IPS-18c (cell line): ENCODE measurements around the gene FKBP5.
"Not testable (repeated sequence)": the region's sequence is repeated elsewhere in the genome, so short reads cannot be mapped to it uniquely, and the experiment has no call there.

Experiments used
- H3K4me3 ChIP-seq: 2 replicates; pipeline ENCODE4 v1.7.0; 2013; ENCODE audit warnings: low read depth, mild to moderate bottlenecking, low read length, moderate library complexity; ENCODE audit not compliant: insufficient read depth
- H3K9me3 ChIP-seq: one replicate; pipeline ENCODE4 v1.6.1; 2013; ENCODE audit warnings: mild to moderate bottlenecking, low read length, moderate library complexity; ENCODE audit not compliant: control insufficient read depth, insufficient read depth

Gene FKBP5

DNA sequence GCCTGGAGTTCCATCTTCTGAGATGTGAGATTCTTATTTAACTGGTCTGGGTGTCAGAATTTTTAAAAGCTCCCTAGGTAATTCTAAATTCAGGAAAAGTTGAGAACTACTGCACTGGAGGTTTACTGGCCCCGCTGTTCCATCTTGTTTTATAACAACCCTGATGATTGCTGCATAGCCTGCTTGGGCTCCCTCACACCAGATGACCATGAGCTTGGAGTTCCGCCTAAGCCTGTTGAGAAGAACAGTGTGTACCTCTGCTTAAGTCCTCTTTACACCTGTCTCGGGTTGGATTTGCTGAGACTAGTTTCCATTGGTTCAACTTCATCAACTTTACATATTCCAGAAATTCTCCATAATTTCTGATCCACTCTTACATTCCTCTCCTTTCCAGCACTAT is 77.9 kb downstream of the FKBP5 start:
- no peaks in the 10 kb centered on the region for H3K9me3 ChIP-seq

GRCh38 chr6:35609588-35609987 is 79.1 kb downstream of the FKBP5 start:
- H3K4me3 ChIP-seq = no peak overlapping the region
- no peaks in the 10 kb centered on the region for H3K9me3 ChIP-seq

More for the DNA sequence above, 77.9 kb downstream of the FKBP5 start:
- H3K4me3 ChIP-seq = no peak overlapping the region

GRCh38 chr6:35607517-35608233 is 81.0 kb downstream of the FKBP5 start:
- Histone ChIP-seq H3K9me3 (no peaks in the 10 kb centered on the region), H3K4me3 (no peak overlapping the region)

- H3K4me3 ChIP-seq = no peak overlapping the region
Observed at GRCh38 chr6:35605600-35605999, 83.1 kb downstream of the FKBP5 start.

GRCh38 chr6:35603326-35604202 is 85.2 kb downstream of the FKBP5 start:
- no peak overlapping the region for H3K4me3 ChIP-seq
- H3K9me3 ChIP-seq = no peaks in the 10 kb centered on the region

More at GRCh38 chr6:35605600-35605999, 83.1 kb downstream of the FKBP5 start:
- H3K9me3 ChIP-seq = no peaks in the 10 kb centered on the region

DNA sequence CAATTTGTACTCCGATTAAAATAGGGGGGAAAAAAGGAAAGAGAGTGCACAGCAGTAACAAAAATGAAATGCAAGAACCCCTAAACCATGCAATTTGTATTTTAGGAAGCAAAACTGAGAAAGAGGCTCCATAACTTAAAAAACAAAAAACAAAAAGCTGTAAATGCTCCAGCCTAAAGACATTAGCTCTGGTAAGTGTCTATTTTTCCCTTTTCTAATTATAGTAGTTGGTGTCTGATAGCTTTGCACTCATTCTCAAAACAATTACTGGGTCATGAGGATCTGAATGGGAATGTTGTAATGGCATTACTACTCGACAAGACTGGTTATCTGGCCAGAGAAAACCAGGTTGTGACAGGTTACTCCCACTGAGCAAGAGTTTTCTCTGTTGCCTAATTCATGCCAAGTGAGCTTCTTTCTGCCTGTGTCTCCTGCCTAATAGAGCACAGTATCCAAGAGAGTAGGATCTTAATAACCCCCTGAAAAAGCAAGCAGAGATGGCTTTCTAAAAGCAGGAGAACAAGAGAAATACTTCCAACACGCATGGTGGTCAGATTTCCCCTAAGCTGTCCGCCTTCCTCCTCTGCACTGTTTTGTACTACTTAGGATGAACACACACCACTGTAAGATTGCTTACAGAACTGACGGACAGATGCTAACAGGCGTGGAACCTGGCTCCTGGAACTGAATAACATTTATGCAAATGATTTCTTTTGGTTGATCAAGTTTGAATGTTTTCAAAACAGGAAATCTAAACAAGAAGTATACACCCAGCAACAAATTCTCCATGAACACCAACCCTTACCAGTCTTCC is 86.4 kb downstream of the FKBP5 start:
- Histone ChIP-seq H3K4me3 (no peak overlapping the region), H3K9me3 (no peaks in the 10 kb centered on the region)

DNA sequence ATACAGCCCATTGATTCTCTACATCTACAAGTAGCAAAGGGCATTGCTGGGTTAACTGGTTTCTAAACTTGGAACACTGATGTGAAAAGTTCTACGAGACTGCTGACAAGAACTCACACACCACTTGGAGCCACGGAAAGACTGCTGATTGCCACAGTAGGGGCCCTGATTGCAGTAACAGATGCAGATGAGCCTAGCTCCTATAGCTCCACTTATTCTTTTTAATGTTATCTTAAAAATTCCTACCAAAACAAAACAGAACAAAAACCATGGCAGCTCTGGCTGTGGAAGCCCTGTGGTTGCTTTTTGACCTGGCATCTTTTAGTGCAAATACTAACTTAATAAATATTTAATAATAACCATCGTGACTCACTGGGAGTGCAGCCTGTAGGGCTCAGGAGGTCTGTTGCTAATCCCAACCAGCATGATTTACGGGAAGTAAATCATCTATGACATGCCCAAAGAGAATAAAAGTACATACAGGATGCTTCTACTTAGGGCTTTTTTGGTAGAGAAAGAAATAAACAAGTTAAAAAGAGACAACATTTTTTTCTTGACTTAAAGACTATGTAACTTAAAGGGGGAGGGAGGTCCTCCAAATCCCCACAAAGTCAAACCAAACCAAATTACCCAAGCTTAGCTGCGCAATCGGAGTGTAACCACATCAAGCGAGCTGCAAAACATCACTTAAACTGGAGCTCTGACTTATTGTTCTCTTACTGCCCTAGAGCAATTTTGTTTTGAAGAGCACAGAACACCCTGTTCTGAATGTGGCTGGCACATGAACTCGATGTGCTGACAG is 87.2 kb downstream of the FKBP5 start:
- no peaks in the 10 kb centered on the region for H3K9me3 ChIP-seq
- H3K4me3 ChIP-seq = no peak overlapping the region

DNA sequence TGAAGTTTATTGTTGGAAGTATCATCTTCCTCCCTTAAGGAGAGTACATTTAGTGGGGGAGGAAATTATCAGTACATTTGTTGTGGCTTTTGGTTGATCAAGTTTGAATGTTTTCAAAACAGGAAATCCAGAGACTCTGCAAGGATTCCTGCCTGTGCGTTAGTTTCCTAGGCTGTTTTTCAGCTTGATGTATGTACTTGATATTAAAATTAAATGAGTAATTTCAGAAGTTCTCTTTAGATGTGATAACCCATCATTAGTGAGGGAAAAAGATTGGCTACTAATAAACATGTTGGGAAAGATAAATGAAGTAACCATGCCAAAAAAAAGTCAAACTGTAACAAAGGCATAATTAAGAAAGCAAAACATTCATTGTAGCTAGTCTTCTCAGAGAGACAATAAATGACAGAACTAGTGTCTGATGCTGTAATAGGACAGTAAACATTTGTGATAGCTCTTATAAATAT is 88.0 kb downstream of the FKBP5 start:
- H3K4me3 ChIP-seq = no peak overlapping the region
- H3K9me3 ChIP-seq = no peaks in the 10 kb centered on the region

DNA sequence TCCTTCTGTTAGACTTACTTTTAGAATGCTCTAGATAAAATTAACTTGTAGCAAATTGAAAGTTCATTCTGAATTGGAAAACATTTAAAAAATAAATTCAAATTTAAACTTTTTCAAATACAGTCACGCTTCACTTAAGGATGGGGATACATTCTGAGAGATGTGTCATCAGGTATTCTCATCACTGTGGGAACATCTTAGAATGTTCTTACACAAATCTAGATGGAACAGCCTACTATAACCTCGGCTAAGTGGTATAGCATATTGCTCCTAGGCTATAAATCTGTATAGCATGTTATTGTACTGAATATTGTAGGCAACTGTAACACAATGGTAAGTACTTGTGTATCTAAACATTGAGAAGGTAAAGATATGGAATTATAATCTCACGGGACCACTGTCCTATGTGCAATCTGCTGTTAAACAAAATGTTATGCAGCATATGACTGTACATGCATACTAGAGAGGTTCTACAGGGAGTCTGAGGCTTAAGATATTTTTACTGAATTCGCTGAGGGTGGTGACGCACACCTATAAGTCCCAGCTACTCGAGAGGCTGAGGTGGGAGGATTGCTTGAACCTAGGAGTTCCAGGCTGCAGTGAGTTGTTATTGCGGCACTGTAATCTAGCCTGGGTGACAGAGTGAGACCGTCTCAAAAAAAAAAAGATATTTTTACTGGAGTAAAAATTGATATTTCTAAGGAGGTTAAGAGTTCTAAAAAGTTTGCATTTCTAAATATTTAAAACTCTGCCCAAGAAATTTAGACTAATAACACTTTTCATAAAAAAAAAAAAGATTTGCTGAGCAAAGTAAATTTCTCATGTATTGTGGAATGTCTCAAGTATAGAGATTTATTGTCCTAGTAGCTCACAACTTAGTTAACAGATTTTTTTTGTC is 88.7 kb downstream of the FKBP5 start:
- Histone ChIP-seq H3K4me3 (no peak overlapping the region), H3K9me3 (no peaks in the 10 kb centered on the region)

DNA sequence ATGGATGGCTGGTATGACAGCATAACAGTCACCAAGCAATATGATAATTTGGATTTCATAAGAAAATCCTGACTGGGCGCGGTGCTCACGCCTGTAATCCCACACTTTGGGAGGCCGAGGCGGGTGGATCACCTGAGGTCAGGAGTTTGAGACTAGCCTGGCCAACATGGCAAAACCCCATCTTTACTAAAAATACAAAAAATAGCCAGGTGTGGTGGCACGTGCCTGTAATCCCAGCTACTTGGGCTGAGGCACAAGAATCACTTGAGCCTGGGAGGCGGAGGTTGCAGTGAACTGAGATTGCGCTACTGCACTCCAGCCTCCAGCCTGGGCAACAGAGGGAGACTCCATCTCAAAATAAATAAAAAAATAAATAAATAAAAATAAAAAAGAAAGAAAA is 90.1 kb downstream of the FKBP5 start:
- not testable (repeated sequence) for H3K4me3 ChIP-seq, H3K9me3 ChIP-seq

DNA sequence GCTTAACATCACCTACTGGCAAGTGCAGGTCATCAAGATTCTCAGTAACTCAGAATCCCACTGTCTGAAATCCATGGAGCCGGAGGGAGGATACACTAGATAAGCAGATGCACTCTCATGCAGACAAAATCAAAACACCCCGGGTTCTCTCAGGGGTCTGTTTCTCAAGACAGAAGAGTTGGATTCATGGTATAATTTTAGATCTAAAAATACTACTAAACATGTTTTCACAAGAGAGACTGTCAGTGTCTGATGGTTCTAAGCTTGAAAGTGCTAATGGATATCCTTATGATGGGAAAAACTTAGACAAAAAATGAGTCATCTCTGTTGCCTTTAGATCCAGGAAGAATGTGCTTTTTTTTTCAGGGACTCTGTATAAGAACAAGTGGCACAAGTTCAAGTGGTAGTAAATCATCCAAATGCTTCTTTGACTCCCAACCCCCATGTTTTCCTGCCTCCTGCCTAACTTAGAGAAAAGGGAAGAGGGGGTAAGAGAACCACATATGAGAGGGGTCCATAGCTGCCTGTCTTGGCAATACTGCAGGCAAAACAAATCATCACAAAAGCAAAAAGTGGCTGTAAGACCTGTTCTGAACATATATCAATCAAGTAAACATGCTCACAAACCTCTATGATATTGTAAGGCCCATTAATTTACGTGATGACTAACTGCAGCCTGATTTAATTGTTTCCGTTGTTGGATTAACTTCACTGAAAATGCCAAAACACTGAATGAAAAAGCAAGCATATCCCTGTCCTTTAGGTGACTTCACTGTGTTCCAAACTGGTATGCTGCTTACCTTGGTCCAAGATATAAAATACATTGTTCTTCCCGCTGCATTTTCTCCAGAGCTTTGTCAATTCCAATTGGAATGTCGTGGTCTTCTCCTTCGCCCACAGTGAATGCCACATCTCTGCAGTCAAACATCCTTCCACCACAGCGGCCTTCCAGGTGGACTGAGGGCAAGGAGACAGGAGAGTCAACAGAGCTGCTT is 92.0 kb downstream of the FKBP5 start:
- no peak overlapping the region for H3K4me3 ChIP-seq
- H3K9me3 ChIP-seq = no peaks in the 10 kb centered on the region

DNA sequence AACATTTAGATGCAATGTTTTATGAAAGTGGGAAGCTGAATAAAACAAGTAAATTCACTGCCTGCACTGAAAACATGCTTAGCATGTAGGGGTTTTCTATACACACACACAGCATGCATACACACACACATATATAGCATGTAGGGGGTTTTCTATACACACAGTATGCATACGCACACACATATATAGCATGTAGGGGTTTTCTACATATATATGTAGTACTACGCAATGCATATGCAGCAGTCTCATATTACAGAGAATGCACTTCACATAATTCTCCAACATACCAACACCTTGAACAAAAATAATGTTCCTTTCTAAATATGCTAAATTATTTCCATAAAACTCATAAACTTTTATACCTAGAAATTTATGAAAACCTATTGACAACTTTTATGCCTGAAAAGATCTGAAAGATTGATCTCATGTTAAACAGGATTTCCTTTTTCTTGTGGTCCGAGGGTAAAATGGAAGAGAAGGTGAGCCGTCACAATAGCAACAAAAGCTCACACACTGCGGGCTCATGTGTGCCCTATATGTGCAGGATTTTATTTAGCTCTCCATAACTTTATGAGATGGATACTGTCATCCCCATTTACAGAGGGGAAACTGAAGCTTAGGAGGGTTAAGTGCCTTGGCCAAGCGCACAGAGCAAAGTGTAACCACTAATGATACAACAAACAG is 94.1 kb downstream of the FKBP5 start:
- Histone ChIP-seq H3K4me3 (no peak overlapping the region), H3K9me3 (no peaks in the 10 kb centered on the region)

- H3K9me3 ChIP-seq = no peaks in the 10 kb centered on the region
- no peak overlapping the region for H3K4me3 ChIP-seq
Observed at GRCh38 chr6:35592178-35592577, 96.5 kb downstream of the FKBP5 start.

DNA sequence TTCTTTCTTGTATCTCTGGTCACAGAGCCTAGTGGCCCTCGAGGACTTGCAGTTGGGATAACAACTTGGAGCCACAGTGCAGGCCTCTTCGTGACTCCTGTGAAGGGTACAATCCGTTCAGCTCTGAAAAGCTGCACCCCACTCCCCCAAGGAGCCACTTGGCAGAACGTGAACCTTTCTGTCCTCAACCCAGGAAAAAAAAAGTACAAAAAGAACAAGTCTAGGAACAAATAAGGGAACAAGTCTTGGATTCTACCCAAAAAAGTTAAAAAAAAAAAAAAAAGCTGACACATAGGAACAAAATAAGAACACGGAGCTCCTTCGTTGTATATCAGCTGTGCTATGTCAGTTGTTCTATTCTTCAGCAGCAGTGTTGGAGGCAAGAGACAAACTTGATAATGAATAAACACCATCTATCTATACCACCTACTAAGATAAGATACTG is 98.1 kb downstream of the FKBP5 start:
- Histone ChIP-seq H3K4me3 (no peak overlapping the region), H3K9me3 (no peaks in the 10 kb centered on the region)
